Activated CD4-positive, alpha-beta T cell treated with anti-CD3 and anti-CD28 coated beads for 4 hours (primary cell): ENCODE measurements around the gene MAPT.
"Not testable (repeated sequence)": the region's sequence is repeated elsewhere in the genome, so short reads cannot be mapped to it uniquely, and the experiment has no call there.

ENCODE experiments used
- DNase-seq, 2 donors: peaks; one replicate each; pipeline ENCODE4 v3.0.0-alpha.2; 2020

The MAPT gene

GRCh38 chr17:45956746-45957145 lies 62.4 kb downstream of the MAPT start:
- DNase-seq, result not testable (repeated sequence)

- no peak for DNase-seq
Observed at GRCh38 chr17:45958307-45958706, 64.0 kb downstream of the MAPT start.

GRCh38 chr17:45958994-45959665 lies 64.8 kb downstream of the MAPT start:
- DNase-seq, result no peak

- no peak for DNase-seq
Observed at GRCh38 chr17:45960311-45960710, 66.0 kb downstream of the MAPT start.

- no peak for DNase-seq
Observed at GRCh38 chr17:45961206-45961605, 66.9 kb downstream of the MAPT start.

GRCh38 chr17:45962221-45962972 lies 68.0 kb downstream of the MAPT start:
- DNase-seq, result no peak

GRCh38 chr17:45963283-45963682 lies 68.9 kb downstream of the MAPT start:
- no peak for DNase-seq

GRCh38 chr17:45963889-45964288 lies 69.5 kb downstream of the MAPT start:
- DNase-seq, result no peak

GRCh38 chr17:45964634-45965033 lies 70.3 kb downstream of the MAPT start:
- DNase-seq, result no peak

- no peak for DNase-seq
Observed at GRCh38 chr17:45965812-45966211, 71.5 kb downstream of the MAPT start.

- DNase-seq, result no peak
Observed at GRCh38 chr17:45966606-45967280, 72.4 kb downstream of the MAPT start.

GRCh38 chr17:45967378-45967777 lies 73.0 kb downstream of the MAPT start:
- no peak for DNase-seq

GRCh38 chr17:45968732-45969131 lies 74.4 kb downstream of the MAPT start:
- no peak for DNase-seq

- no peak for DNase-seq
Observed at GRCh38 chr17:45969726-45970125, 75.4 kb downstream of the MAPT start.

GRCh38 chr17:45970659-45971058 lies 76.3 kb downstream of the MAPT start:
- no peak for DNase-seq

- DNase-seq, result no peak
Observed at GRCh38 chr17:45971698-45972141, 77.4 kb downstream of the MAPT start.

- DNase-seq, result no peak
Observed at GRCh38 chr17:45972531-45972930, 78.2 kb downstream of the MAPT start.

GRCh38 chr17:45973099-45973780 lies 78.9 kb downstream of the MAPT start:
- no peak for DNase-seq

GRCh38 chr17:45973946-45974859 lies 79.8 kb downstream of the MAPT start:
- DNase-seq, result no peak

- no peak for DNase-seq
Observed at GRCh38 chr17:45974916-45975630, 80.7 kb downstream of the MAPT start.

- no peak for DNase-seq
Observed at GRCh38 chr17:45975640-45976295, 81.4 kb downstream of the MAPT start.
